Inflammatory macrophage (primary cell): ENCODE results near the gene MPL.
"Not testable (repeated sequence)": the region's sequence is repeated elsewhere in the genome, so short reads cannot be mapped to it uniquely, and the experiment has no call there.

Experiments used
- DNase-seq, 2 donors: peaks; one replicate each; pipeline ENCODE4 v3.0.0-alpha.2; 2020 to 2022

MPL gene

DNA sequence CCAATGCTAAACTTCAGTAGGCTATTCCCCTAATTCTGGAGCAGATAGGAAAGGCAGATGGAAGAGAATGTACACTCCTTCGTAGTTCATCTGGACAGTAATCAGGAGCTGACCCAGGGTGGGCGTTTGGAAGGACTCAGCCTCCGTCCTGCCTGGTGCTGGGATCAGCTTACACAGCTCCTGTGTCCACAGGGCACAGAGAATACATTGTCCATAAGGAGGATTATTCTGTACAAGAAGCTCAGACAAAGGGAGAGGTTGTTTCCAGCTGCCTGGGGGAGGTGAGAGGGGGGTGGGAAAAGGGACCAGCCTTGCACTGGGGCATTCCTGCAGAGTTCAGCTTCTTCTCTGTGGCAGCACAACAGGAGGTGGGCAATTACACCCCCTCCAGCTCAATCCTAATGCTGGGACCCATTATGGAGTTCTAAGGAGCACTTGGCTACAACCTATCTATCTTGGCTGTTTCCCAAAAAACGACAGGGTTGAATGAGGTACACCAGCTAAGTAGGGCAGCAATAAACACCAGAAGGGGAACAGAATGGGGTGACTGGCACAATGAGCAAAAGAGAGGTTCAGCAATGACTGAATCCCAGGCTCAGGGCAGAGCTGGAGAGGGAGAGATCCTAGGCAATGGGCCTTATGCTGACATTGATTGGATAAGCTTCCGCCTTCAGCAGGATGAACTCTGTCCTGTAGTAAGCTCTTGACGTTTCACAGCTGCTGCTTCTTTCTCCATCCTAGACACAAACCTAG, 44.6 kb downstream of the MPL start:
- no peak for DNase-seq

- DNase-seq = no peak
Measured at GRCh38 chr1:43383449-43383848, 45.8 kb downstream of the MPL start.

DNA sequence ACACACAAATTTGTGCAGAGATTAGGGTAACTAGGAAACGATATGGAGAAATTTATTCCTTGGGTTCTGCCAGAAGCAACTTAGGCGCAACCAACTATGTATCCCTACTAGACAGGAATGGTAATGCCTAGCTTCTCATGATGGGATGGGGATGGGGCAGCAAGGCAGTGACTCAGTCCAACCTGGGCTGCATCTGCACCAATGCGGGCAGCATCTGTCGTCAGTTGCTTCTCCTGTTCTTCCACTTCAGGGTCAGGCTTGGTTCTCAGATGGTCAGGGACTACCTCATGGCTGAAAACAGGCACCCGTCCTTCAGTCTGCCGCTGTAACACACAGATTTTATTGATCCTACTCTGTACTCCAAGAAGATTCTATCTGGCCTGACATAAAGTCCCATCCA, 49.1 kb downstream of the MPL start:
- no peak for DNase-seq

GRCh38 chr1:43387976-43388599, 50.5 kb downstream of the MPL start:
- DNase-seq = peak; percentile 69 to 81

- no peak for DNase-seq
Measured at GRCh38 chr1:43388613-43389012, 51.0 kb downstream of the MPL start.

GRCh38 chr1:43389326-43390313, 52.0 kb downstream of the MPL start, which contains the start of the genes MED8 and SZT2:
Gene MED8, minus strand, starts transcription at chr1:43389800. Its CDS starts 36 bp downstream, at chr1:43389764.
Gene SZT2, plus strand, starts transcription at chr1:43389899. Its CDS starts 70 bp downstream, at chr1:43389969.
- peak; percentile 98 for DNase-seq

- DNase-seq = no peak
Measured at GRCh38 chr1:43392702-43393101, 55.1 kb downstream of the MPL start.

- no peak for DNase-seq
Measured at GRCh38 chr1:43395523-43395922, 57.9 kb downstream of the MPL start.

- DNase-seq = no peak
Measured at GRCh38 chr1:43396059-43396458, 58.4 kb downstream of the MPL start.

DNA sequence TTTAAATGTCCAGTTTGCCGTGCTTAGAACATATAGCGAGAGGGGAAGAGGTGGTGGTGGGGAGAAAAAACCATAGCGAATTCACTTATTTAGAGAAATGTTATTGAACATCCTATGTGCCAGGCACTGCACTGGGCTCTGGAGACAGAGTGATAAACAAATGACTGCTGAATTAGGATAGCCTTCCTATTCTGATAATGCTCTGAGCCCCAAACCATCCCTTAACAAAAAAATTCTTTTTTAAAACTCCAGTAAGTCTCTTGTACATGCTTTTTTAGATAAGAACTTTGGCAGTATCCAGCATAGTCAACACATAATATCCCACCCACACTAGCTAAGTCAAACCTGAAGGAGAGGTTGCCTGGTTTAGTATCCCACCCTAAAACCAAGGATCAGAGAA, 60.6 kb downstream of the MPL start:
- DNase-seq = no peak

GRCh38 chr1:43400441-43400840, 62.8 kb downstream of the MPL start:
- DNase-seq = not testable (repeated sequence)

- DNase-seq = no peak
Measured at GRCh38 chr1:43402089-43402865, 64.7 kb downstream of the MPL start.
